Heart left ventricle (tissue), 16 donors: ENCODE results near the gene PDCD6IP. TPM values are rescaled to one million over a fixed set of nuclear protein-coding genes. Genes with fewer than 3 reads are reported as not detected.

Source experiments
- ATAC-seq, 4 donors: fragments of 200-7000 bp; cut with Tn5 transposase; one replicate each; pipeline ENCODE4 v1.9.1; 2020 to 2022; ENCODE audit warnings: moderate library complexity in 4 of 4, mild to moderate bottlenecking in 3 of 4, moderate number of reproducible peaks in 1 of 4
- DNase-seq, 5 donors: peaks; one replicate each; pipeline ENCODE4 v3.0.0-alpha.2; 2020
- H3K27ac ChIP-seq, 12 donors: fragments of 200-600 bp; sonication (generic) in 4 of 12; one replicate each; pipeline versions ENCODE4 v1.5.0 to v1.8.0; 2016 to 2022; ENCODE audit warnings: mild to moderate bottlenecking in 2 of 12
- H3K27me3 ChIP-seq, 9 donors: fragments of 200-600 bp; sonication (generic) in 2 of 9; one replicate each; pipeline versions ENCODE4 v1.5.1 to v1.8.0; 2016 to 2022; ENCODE audit warnings: mild to moderate bottlenecking in 3 of 9
- H3K36me3 ChIP-seq, 9 donors: fragments of 200-600 bp; sonication (generic) in 2 of 9; one replicate each; pipeline versions ENCODE4 v1.5.0 to v1.8.0; 2018 to 2022; ENCODE audit warnings: mild to moderate bottlenecking in 2 of 9
- H3K4me1 ChIP-seq, 12 donors: fragments of 200-600 bp; sonication (generic) in 4 of 12; one replicate each; pipeline versions ENCODE4 v1.5.0 to v1.8.0; 2016 to 2022; ENCODE audit warnings: mild to moderate bottlenecking in 3 of 12
- H3K4me3 ChIP-seq, 12 donors: fragments of 200-600 bp; sonication (generic) in 4 of 12; one replicate each; pipeline versions ENCODE4 v1.5.0 to v1.8.0; 2017 to 2022; ENCODE audit warnings: mild to moderate bottlenecking in 9 of 12, moderate library complexity in 4 of 12
- H3K9me3 ChIP-seq, 12 donors: fragments of 200-600 bp; sonication (generic) in 4 of 12; one replicate each; pipeline versions ENCODE4 v1.5.0 to v1.8.0; 2016 to 2022; ENCODE audit warnings: mild to moderate bottlenecking in 1 of 12
- POLR2A ChIP-seq, 2 donors: fragments of 450-650 bp; IDR thresholded peaks; one replicate each; pipeline ENCODE4 v1.6.1; 2017; ENCODE audit warnings: antibody characterized with exemption in 2 of 2, mild to moderate bottlenecking in 2 of 2, moderate library complexity in 2 of 2
- WGBS, 4 donors: extraction: QIAGEN DNeasy Blood & Tissue Kit in 2 of 4; methylation state at CpG; one replicate each; pipeline versions ENCODE4 v1.1.5 to v1.1.7; 2013 to 2018; 5-methylcytosine and 5-hydroxymethylcytosine counted together
- intact Hi-C, 10 donors: fragments of 100-400 bp; cut with DNase I; formaldehyde crosslinking; loops; one replicate each; pipeline versions ENCODE4 v1.11.1 to v1.14.2; 2022
- polyA plus RNA-seq, 2 donors: library from polyadenylated mRNA; stranded (reverse); fragments of 200-250 nt; gene quantifications; one replicate each; pipeline ENCODE4 v1.2.3, GENCODE V29; 2013
- total RNA-seq, 9 donors: library from RNA; depleted of rRNA in 2 of 9; stranded (reverse); fragments of >200 nt in 2 of 9; fragmentation: NEBNext Ultra II Directional in 3 of 9; extraction: Animal tissue kit (Norgen Biotek cat#: 25700) in 3 of 9; gene quantifications; one replicate each; pipeline versions ENCODE4 v1.1.0 to v1.2.4, GENCODE V29; 2016 to 2023
- TF ChIP-seq, protein P1 (sequence below), 12 donors: fragments of 200-600 bp; sonication (generic) in 4 of 12; IDR thresholded peaks; one replicate each; pipeline versions ENCODE4 v1.5.0 to v1.8.0; 2018 to 2022; ENCODE audit warnings: antibody characterized with exemption in 12 of 12, mild to moderate bottlenecking in 5 of 12
- donor health status: ischemic (EF 13 %, LVEDD 7.1; RV severe dilation, severe dysfunction).
- donor health status: healthy with polysubstance abuse.
- donor health status: DM: no; HTN: yes; CAD: no.
- donor health status: DM: no; HTN: no; CAD: no.
- donor health status: ischemic (EF 25% LVEDD 6.9; RV normal size, moderate dysfunction).
- donor health status: ischemic (EF 25% LVEDD 5.7; RV mildly dilated, moderate dysfunction).
- donor health status: healthy.
- donor health status: DM: yes; HTN: yes; CAD: no.
- donor health status: ischemic (EF 35%, LVEDD 5.7; RV mildly dilated, moderate dysfunction).
- donor health status: nonischemic (EF 11% LVEDD 7.7; RV severe dilation, severe dysfunction).
- donor health status: DM: yes; HTN: yes; CAD: no.
- donor health status: PGD.
- donor health status: ischemic (EF 29% LVEDD 5.4; RV normal size, mild dysfunction).
- donor health status: nonischemic (EF 23%, LVEDD 6.1; RV moderate dilation, normal function).

Gene PDCD6IP
- total and polyA plus RNA-seq, 11 donors: 25.8 to 205 (median 143) TPM

DNA sequence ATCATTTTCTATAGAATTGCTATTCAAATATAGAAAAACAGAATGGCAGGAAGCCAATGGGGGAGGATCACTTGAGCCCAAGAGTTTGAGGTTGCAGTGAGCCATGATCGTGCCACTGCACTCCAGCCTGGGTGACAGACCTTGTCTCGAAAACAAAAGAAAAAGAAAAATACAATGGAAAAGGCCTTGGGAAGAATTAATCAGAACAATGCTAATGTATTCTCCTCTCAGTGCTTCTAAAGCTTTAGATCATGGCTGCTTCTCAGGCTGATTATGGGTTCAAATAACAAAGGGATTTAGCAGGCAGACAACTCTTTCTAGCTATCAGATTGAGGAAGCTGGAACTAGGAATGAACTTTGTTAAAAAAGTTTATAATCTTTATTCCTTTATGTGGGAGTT, 115.8 kb downstream of the PDCD6IP start:
- Histone ChIP-seq H3K27me3 (no peaks in the 10 kb centered on the region), H3K4me3 (no peak overlapping the region), H3K36me3 (no peaks in the 10 kb centered on the region), H3K4me1 (peaks cover 0 to 4% (median 0%) of the 10 kb centered on the region in 12 donors), H3K27ac (no peak overlapping the region), H3K9me3 (no peaks in the 10 kb centered on the region)
- intact Hi-C loops: loop anchor here in 4 of 10 donors (10.0 kb wide), 1 partner anchor 771 kb away; no protein-coding TSS in a partner anchor
- ATAC-seq (no peak), DNase-seq (no peak)
- TF ChIP-seq POLR2A (IDR thresholded peaks at IDR 0.05): no peak
- TF ChIP-seq, protein P1, sequence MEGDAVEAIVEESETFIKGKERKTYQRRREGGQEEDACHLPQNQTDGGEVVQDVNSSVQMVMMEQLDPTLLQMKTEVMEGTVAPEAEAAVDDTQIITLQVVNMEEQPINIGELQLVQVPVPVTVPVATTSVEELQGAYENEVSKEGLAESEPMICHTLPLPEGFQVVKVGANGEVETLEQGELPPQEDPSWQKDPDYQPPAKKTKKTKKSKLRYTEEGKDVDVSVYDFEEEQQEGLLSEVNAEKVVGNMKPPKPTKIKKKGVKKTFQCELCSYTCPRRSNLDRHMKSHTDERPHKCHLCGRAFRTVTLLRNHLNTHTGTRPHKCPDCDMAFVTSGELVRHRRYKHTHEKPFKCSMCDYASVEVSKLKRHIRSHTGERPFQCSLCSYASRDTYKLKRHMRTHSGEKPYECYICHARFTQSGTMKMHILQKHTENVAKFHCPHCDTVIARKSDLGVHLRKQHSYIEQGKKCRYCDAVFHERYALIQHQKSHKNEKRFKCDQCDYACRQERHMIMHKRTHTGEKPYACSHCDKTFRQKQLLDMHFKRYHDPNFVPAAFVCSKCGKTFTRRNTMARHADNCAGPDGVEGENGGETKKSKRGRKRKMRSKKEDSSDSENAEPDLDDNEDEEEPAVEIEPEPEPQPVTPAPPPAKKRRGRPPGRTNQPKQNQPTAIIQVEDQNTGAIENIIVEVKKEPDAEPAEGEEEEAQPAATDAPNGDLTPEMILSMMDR (IDR thresholded peaks at IDR 0.05): no peak
- 78 to 85% (median 82%) methylated on average over 2 of the region's 2 CpGs for WGBS, 4 donors

DNA sequence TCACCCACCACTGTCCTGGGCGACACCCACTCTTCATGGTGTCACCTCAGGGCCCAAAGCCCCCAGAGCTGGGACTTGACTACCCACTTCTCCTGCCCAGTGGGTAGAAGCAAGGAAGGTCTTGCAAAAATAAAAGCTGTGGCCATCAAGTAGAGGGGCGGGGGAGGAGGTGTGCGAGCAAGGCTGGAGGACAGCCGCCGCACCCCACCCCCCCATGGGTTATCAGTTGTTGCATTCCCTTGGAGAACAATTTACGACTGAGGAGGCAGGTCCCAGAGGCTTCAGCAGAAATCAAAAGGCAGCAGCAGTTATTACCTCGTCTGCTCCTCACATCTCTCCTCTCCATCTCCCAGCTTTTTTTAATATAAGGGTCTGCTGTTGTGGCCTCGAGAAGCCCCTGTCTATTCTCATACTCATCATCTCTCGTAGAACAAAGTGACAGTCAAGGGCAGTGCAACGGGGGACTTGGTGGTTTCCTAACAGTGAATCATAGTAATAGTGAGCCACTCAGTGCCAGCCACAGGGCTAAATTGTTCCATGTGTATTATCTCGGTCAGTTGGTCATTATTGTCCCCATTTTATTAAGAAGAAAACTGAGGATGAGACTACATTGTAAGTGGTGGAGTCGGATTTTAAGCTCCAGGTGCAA, 116.4 kb downstream of the PDCD6IP start:
- Histone ChIP-seq H3K4me3 (no peak overlapping the region), H3K36me3 (no peaks in the 10 kb centered on the region), H3K27ac (no peak overlapping the region), H3K27me3 (no peaks in the 10 kb centered on the region), H3K9me3 (no peaks in the 10 kb centered on the region), H3K4me1 (peaks cover 0 to 4% (median 0%) of the 10 kb centered on the region in 12 donors)
- TF ChIP-seq POLR2A (IDR thresholded peaks at IDR 0.05): no peak
- TF ChIP-seq, protein P1 (IDR thresholded peaks at IDR 0.05): no peak
- DNase-seq: no peak
- ATAC-seq: no peak
- 72 to 80% (median 77%) methylated on average over 12 of the region's 12 CpGs for WGBS, 4 donors
- intact Hi-C loops: loop anchor here in 4 of 10 donors (10.0 kb wide), 1 partner anchor 770 kb away; no protein-coding TSS in a partner anchor

DNA sequence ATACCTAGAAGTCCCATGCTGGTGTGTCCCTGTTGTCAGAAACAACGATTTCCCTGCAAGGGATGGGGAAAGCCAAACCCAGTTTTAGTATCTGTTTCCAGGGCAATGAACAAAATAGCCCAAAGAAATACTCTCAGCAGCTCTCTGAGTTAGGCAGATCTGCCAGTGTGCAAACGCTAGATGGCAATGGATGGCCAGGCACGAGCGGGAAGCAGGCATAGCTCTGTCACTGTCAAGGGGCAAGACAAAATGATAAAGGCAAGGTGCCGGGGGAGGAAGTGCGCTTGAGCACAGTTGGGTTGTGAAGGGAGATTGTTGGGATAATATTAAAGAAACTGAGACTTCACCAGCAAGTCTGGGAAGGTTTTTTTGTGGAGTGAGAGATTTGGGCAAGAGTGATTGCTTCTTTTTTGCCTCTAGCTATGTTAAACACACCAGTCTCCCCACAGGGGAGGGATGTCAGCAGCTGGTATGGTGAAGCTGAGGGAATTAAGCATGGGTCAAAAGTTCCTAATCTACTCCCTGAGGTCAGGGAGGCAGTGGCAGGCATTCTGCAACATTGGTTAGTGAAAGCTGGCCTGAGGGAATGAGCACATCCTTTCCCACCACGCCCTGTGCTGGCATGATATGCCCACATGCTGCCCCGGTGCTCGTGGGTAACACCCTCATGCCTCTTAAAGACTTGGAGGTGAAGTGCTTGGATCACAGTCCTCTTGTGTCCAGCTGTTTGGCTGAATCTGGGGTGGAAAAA, 117.5 kb downstream of the PDCD6IP start:
- 37 to 44% (median 38%) methylated on average over 8 to 9 of the region's 9 CpGs for WGBS, 4 donors
- peak in 3 of 4 donors; percentile 56 to 78 (median 71) for ATAC-seq
- no peak overlapping the region for H3K27ac ChIP-seq
- H3K27me3 ChIP-seq: no peaks in the 10 kb centered on the region
- H3K9me3 ChIP-seq: no peaks in the 10 kb centered on the region
- peak in 2 of 5 donors; percentile 32 to 34 for DNase-seq
- no peaks in the 10 kb centered on the region for H3K36me3 ChIP-seq
- TF ChIP-seq POLR2A (IDR thresholded peaks at IDR 0.05): no peak
- TF ChIP-seq, protein P1 (IDR thresholded peaks at IDR 0.05): peak in 10 of 12 donors; percentile 11 to 39 (median 32)
- intact Hi-C loops: loop anchor here in 4 of 10 donors (10.0 kb wide), 1 partner anchor 769 kb away; no protein-coding TSS in a partner anchor
- H3K4me1 ChIP-seq: peaks cover 0 to 4% (median 0%) of the 10 kb centered on the region in 12 donors
- H3K4me3 ChIP-seq: no peak overlapping the region

DNA sequence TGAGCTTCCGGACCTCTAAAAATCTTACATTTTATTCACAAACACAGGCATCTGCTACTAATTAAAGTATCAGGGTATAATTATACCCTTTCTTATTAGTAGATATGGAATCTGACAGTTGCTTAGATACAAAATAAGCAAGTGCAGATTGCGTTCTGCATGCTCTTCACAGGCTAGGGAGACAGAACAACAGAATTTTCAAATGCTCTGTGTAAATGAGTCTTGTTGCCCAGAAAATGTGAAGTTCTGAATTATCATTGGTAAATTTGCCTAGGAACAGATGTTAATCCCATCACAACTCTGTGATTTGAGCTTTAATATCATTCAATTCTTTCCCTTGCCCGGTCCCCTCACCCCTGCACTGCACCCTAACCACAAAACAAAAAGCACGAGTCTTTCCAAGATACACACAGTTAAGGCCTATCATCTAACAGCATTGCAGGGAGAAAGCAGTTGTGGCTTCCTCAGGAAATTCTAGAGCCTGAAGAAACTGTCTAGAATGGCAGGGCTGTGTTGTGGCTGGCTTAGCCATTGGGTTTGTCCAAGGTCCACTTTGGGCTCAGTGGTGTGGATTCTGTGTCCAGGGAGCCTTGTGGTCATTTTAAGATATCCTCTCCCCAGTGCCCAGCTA, 119.8 kb downstream of the PDCD6IP start:
- H3K9me3 ChIP-seq: no peaks in the 10 kb centered on the region
- no peak for TF ChIP-seq POLR2A (IDR thresholded peaks at IDR 0.05)
- TF ChIP-seq, protein P1 (IDR thresholded peaks at IDR 0.05): no peak
- DNase-seq (no peak), ATAC-seq (no peak)
- WGBS, 4 donors: 70 to 79% (median 76%) methylated on average over 4 of the region's 4 CpGs
- no peaks in the 10 kb centered on the region for H3K27me3 ChIP-seq
- no peak overlapping the region for H3K4me3 ChIP-seq
- H3K27ac ChIP-seq: no peak overlapping the region
- intact Hi-C loops: loop anchor here in 4 of 10 donors (10.0 kb wide), 1 partner anchor 767 kb away; no protein-coding TSS in a partner anchor
- no peaks in the 10 kb centered on the region for H3K36me3 ChIP-seq
- no peaks in the 10 kb centered on the region for H3K4me1 ChIP-seq
